Esophagus squamous epithelium (tissue), 5 donors: ENCODE results near the gene PLPP7. TPM values are rescaled to one million over a fixed set of nuclear protein-coding genes. Genes with fewer than 3 reads are reported as not detected.

Experiments used
- DNase-seq: peaks from one replicate; lab custom pipeline; 2025; lab: John Stamatoyannopoulos, UW
- H3K27ac ChIP-seq, 4 donors: fragments of 200-600 bp; sonication (generic); one replicate each; pipeline ENCODE4 v1.5.1; 2016 to 2019; ENCODE audit warnings: mild to moderate bottlenecking in 1 of 4
- H3K27me3 ChIP-seq, 4 donors: fragments of 200-600 bp; sonication (generic); 1 replicate in 3 of 4; 2 replicates in 1 of 4; pipeline versions ENCODE4 v1.5.1 to v1.6.0; 2017 to 2021; ENCODE audit warnings: antibody characterized with exemption in 1 of 4
- H3K36me3 ChIP-seq, 3 donors: fragments of 200-600 bp; sonication (generic); one replicate each; pipeline ENCODE4 v1.5.1; 2016 to 2019
- H3K4me1 ChIP-seq, 3 donors: fragments of 200-600 bp; sonication (generic); one replicate each; pipeline ENCODE4 v1.5.1; 2017 to 2019
- H3K4me3 ChIP-seq, 4 donors: fragments of 200-600 bp; sonication (generic); 1 replicate in 3 of 4; 2 replicates in 1 of 4; pipeline ENCODE4 v1.5.1; 2016 to 2019; ENCODE audit warnings: mild to moderate bottlenecking in 2 of 4, moderate library complexity in 1 of 4
- H3K9me3 ChIP-seq, 3 donors: fragments of 200-600 bp; sonication (generic); one replicate each; pipeline ENCODE4 v1.5.1; 2016 to 2019
- POLR2A ChIP-seq, 4 donors: fragments of 450-650 bp; IDR thresholded peaks; one replicate each; pipeline ENCODE4 v1.6.1; 2017; ENCODE audit warnings: antibody characterized with exemption in 4 of 4, mild to moderate bottlenecking in 4 of 4, moderate library complexity in 3 of 4
- WGBS, 2 donors: methylation state at CpG; one replicate each; pipeline ENCODE4 v1.1.5; 2018; 5-methylcytosine and 5-hydroxymethylcytosine counted together
- intact Hi-C: fragments of 100-400 bp; cut with DNase I; formaldehyde crosslinking; loops from one replicate; pipeline ENCODE4 v1.15.0; 2022
- total RNA-seq, 4 donors: library from RNA; depleted of rRNA; stranded (reverse); fragments of >200 nt; gene quantifications; one replicate each; pipeline ENCODE4 v1.1.0, GENCODE V29; 2016
- TF ChIP-seq, protein P1 (sequence below), 6 experiments: fragments of 450-650 bp in 4 of 6; fragments of 200-600 bp in 2 of 6; sonication (generic) in 2 of 6; IDR thresholded peaks; one replicate each; pipeline ENCODE4 v1.5.1; 2016 to 2019; ENCODE audit warnings: antibody characterized with exemption in 6 of 6, mild to moderate bottlenecking in 4 of 6, moderate library complexity in 4 of 6
- donor health status: DM: yes; HTN: yes; CAD: no.

PLPP7 gene
- total RNA-seq, 4 donors from 2014 or later = 0.40 to 2.9 (median 0.97) TPM; not detected in 1

DNA sequence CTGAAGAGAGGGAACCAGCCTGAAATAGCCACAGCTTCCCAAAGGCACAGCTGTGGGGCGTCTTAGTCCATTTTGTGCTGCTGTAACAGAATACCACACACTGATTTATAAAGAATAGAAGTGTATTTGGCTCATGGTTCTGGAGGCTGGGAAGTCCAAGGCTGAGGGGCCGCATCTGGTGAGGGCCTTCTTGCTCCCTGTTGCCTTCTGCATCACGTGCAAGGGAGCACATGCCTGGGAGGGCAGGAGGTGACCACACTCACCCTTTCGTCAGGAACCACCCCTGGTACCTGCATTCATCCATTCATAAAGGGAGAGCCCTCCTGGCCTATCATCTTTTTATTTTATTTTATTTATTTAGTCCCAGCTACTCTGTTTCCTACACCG lies 10.4 kb downstream of the PLPP7 start:
- intact Hi-C loops = no loop called here
- H3K4me3 ChIP-seq = no peak overlapping the region
- no peak for TF ChIP-seq POLR2A (IDR thresholded peaks at IDR 0.05)
- TF ChIP-seq, protein P1, sequence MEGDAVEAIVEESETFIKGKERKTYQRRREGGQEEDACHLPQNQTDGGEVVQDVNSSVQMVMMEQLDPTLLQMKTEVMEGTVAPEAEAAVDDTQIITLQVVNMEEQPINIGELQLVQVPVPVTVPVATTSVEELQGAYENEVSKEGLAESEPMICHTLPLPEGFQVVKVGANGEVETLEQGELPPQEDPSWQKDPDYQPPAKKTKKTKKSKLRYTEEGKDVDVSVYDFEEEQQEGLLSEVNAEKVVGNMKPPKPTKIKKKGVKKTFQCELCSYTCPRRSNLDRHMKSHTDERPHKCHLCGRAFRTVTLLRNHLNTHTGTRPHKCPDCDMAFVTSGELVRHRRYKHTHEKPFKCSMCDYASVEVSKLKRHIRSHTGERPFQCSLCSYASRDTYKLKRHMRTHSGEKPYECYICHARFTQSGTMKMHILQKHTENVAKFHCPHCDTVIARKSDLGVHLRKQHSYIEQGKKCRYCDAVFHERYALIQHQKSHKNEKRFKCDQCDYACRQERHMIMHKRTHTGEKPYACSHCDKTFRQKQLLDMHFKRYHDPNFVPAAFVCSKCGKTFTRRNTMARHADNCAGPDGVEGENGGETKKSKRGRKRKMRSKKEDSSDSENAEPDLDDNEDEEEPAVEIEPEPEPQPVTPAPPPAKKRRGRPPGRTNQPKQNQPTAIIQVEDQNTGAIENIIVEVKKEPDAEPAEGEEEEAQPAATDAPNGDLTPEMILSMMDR (IDR thresholded peaks at IDR 0.05) = no peak
- H3K27me3 ChIP-seq = no peaks in the 10 kb centered on the region
- no peaks in the 10 kb centered on the region for H3K9me3 ChIP-seq
- no peaks in the 10 kb centered on the region for H3K4me1 ChIP-seq
- DNase-seq = no peak
- 64 to 73% methylated on average over 4 to 5 of the region's 5 CpGs for WGBS, 2 donors
- H3K27ac ChIP-seq = no peak overlapping the region
- H3K36me3 ChIP-seq = no peaks in the 10 kb centered on the region

DNA sequence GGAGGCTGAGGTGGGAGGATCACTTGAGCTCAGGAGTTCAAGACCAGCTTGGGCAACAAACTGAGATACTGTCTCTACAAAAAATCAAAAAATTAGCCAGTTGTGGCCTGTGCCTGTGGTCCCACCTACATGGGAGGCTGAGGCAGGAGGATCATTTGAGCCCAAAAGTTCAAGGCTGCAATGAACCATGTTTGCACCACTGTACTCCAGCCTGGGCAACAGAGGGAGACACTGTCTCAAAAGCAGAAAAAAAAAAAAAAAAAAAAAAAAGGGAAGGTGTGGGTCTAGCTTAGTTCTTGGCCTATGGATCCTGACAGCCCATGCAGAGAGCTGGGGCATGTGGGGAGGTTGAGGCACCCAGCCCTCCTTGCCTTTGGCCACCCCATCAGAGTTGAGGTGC lies 10.9 kb downstream of the PLPP7 start:
- Histone ChIP-seq H3K36me3 (no peaks in the 10 kb centered on the region), H3K4me1 (no peaks in the 10 kb centered on the region), H3K9me3 (no peaks in the 10 kb centered on the region), H3K27me3 (no peaks in the 10 kb centered on the region), H3K27ac (no peak overlapping the region), H3K4me3 (no peak overlapping the region)
- DNase-seq = no peak
- intact Hi-C loops = no loop called here
- TF ChIP-seq, protein P1 (IDR thresholded peaks at IDR 0.05) = no peak
- TF ChIP-seq POLR2A (IDR thresholded peaks at IDR 0.05) = no peak

DNA sequence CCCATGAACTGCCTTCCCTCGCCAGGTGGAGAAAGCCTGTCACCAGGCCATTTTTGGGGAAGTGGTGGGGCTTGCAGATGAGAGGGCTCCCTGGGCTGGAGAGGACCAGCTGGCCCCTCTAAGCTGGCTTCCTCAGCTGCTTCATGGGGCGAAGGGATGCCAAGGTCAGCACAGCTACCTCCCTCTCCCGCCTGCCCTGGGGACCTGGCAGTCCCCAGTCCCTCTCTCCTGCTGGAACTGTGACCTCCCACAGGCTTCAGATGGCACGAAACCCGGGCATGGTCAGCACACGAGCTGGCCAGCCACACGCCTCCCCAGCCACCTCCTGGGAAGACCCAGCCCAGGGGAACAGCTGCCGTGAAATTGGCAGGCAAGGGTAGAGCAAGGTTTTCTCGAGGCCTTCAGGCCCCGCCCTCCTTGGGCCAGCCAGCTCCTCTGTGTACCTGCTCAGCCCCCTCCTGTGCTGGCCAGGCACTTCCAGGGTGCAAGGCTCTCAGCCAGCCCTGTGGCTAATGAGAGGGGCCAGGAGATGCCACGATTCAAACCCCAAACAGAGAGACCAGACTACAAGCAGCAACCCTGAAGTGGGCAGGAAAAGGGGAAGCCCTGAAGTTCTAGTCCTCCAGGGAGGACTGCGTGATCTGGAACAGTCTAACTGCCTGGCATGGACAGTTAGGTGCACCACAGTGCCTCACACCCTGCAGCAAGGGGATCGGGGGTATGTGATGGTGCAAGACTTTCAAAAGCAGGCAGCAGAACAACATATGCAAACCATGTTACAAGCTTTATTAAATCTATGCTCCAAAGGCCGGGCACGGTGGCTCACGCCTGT lies 12.9 kb downstream of the PLPP7 start:
- 80 to 83% methylated on average over 2 to 6 of the region's 16 CpGs for WGBS, 2 donors
- Histone ChIP-seq H3K27me3 (no peaks in the 10 kb centered on the region), H3K4me3 (no peak overlapping the region), H3K4me1 (no peaks in the 10 kb centered on the region), H3K27ac (no peak overlapping the region), H3K9me3 (no peaks in the 10 kb centered on the region), H3K36me3 (no peaks in the 10 kb centered on the region)
- intact Hi-C loops = no loop called here
- DNase-seq = no peak
- TF ChIP-seq, protein P1 (IDR thresholded peaks at IDR 0.05) = no peak
- TF ChIP-seq POLR2A (IDR thresholded peaks at IDR 0.05) = no peak

DNA sequence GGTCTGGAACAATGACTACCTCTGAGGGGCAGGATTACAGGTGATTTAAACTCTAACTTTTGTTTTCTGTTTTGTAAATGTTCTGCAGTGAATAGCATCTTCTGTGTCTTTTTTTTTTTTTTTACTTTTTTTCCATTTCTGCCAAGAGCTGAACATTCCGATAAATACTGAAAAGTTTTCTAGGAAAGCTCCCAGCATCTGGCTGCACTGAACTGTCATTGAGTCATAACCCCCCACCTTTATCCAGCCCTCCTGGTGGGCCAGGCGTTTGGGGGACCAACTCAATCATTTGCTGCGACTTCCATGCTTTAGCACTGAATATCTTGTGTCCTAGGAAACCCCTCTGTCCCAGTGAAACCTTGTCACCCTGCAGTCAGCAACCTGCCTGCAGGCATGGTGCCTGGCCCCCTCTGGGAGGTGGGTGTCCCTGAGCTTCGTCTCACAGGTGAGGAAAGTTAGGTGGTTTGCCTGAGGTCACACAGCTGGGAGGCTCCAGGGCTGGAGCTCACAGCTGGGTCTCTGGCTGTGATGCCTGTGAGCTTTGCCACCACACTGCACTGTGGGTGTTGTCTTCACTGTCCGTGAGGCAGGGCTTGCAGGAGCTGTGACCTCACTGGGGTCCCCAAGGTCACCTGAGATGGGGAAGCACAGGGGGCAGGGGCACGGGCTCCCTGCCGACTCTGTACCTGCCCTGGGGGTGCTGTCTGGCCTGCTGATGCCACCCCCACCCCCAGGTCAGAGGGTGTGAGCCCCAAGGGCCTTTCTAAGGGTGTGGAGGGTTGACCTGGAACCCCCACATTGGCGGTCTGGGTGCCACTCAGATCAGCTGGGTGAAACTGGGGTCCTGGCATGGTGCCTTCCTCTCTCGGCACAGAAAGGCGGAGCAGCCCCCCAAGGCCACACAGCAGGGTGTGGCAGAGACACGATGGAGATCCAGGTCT lies 14.1 kb downstream of the PLPP7 start:
- 63 to 66% methylated on average over 5 to 6 of the region's 11 CpGs for WGBS, 2 donors
- Histone ChIP-seq H3K27ac (no peak overlapping the region), H3K4me1 (no peaks in the 10 kb centered on the region), H3K9me3 (no peaks in the 10 kb centered on the region), H3K36me3 (no peaks in the 10 kb centered on the region), H3K4me3 (no peak overlapping the region), H3K27me3 (no peaks in the 10 kb centered on the region)
- intact Hi-C loops = no loop called here
- no peak for DNase-seq
- no peak for TF ChIP-seq POLR2A (IDR thresholded peaks at IDR 0.05)
- TF ChIP-seq, protein P1 (IDR thresholded peaks at IDR 0.05) = no peak
